Cardiac fibroblast (primary cell): ENCODE data around the gene SYK.

Experiments used
- DNase-seq, 2 donors: peaks; one replicate each; pipeline versions ENCODE4 v3.0.0 to v3.0.0-alpha.2; 2010; ENCODE audit warnings: low read depth in 2 of 2
- H3K4me3 ChIP-seq, 2 donors: replicated peaks in 1 of 2; 1 replicate in 1 of 2; 2 replicates in 1 of 2; pipeline ENCODE4 v1.5.1; 2011; ENCODE audit warnings: low read depth in 2 of 2, low read length in 2 of 2, mild to moderate bottlenecking in 2 of 2, moderate library complexity in 1 of 2
- CTCF ChIP-seq: IDR thresholded peaks from one replicate; pipeline ENCODE4 v1.5.1; 2011; ENCODE audit warnings: low read depth, mild to moderate bottlenecking, low read length, inconsistent platforms

SYK gene

GRCh38 chr9:90807006-90807405, 5.4 kb downstream of the SYK start:
- no peak for TF ChIP-seq CTCF
- no peak overlapping the region for H3K4me3 ChIP-seq
- DNase-seq = no peak

- TF ChIP-seq CTCF = no peak
- no peak overlapping the region for H3K4me3 ChIP-seq
These were observed 6.8 kb downstream of the SYK start for GRCh38 chr9:90808398-90808797.

GRCh38 chr9:90808890-90809685, 7.5 kb downstream of the SYK start:
- no peak for DNase-seq
- TF ChIP-seq CTCF = no peak
- no peak overlapping the region for H3K4me3 ChIP-seq

More at GRCh38 chr9:90808398-90808797, 6.8 kb downstream of the SYK start:
- DNase-seq = no peak

- DNase-seq = no peak
- no peak for TF ChIP-seq CTCF
- no peak overlapping the region for H3K4me3 ChIP-seq
These were observed 9.1 kb downstream of the SYK start for GRCh38 chr9:90810691-90811090.

GRCh38 chr9:90813046-90813445, 11.4 kb downstream of the SYK start:
- no peak for TF ChIP-seq CTCF
- DNase-seq = no peak
- H3K4me3 ChIP-seq = no peak overlapping the region

GRCh38 chr9:90813523-90813922, 11.9 kb downstream of the SYK start:
- no peak overlapping the region for H3K4me3 ChIP-seq
- no peak for TF ChIP-seq CTCF
- DNase-seq = no peak

- H3K4me3 ChIP-seq = no peak overlapping the region
- DNase-seq = no peak
- TF ChIP-seq CTCF = no peak
These were observed 12.7 kb downstream of the SYK start for GRCh38 chr9:90814355-90814754.
